OCI-LY7 (cell line): ENCODE results near the gene PLCB2. TPM values are rescaled to one million over a fixed set of nuclear protein-coding genes. Genes with fewer than 3 reads are reported as not detected.

Experiments used
- BruUV-seq: library from RNA; stranded (reverse); fragments of 400-500 nt; replicated peaks from 2 replicates; lab custom pipeline; 2021; lab: Mats Ljungman, UMichigan
- CTCF ChIA-PET: fragments of 300-600 bp; sonication (Branson Sonifier 250); formaldehyde crosslinking; loops from one replicate; lab custom pipeline; 2022; ENCODE audit warnings: antibody characterized with exemption; ENCODE audit not compliant: unreplicated experiment; lab: Charles Lee
- POLR2A ChIA-PET: fragments of 300-600 bp; sonication (Branson Sonifier 250); formaldehyde crosslinking; loops from one replicate; lab custom pipeline; 2022; ENCODE audit warnings: antibody characterized with exemption; lab: Charles Lee
- DNase-seq: peaks from one replicate; pipeline ENCODE4 v3.0.0-alpha.2; 2015; ENCODE audit warnings: low spot score
- H2AFZ ChIP-seq: fragments of 200-600 bp; sonication (generic), shearing (Covaris generic); 2 replicates; pipeline ENCODE4 v1.6.1; 2014; ENCODE audit warnings: mild to moderate bottlenecking, antibody characterized with exemption, low read length, moderate library complexity
- H3K27ac ChIP-seq: fragments of 200-600 bp; sonication (generic); 2 replicates; pipeline ENCODE4 v1.5.1; 2014; ENCODE audit warnings: mixed run types, low read depth, mild to moderate bottlenecking, moderate library complexity, low read length, inconsistent platforms; ENCODE audit not compliant: poor library complexity, severe bottlenecking
- H3K36me3 ChIP-seq: fragments of 200-600 bp; sonication (generic); 2 replicates; pipeline ENCODE4 v1.6.1; 2014; ENCODE audit warnings: mild to moderate bottlenecking, antibody characterized with exemption, low read length, moderate library complexity, mixed read lengths; ENCODE audit not compliant: insufficient read depth
- H3K4me1 ChIP-seq: fragments of 200-600 bp; sonication (generic); 2 replicates; pipeline ENCODE4 v1.5.1; 2014; ENCODE audit warnings: mild to moderate bottlenecking, low read length; ENCODE audit not compliant: insufficient read depth, poor library complexity, severe bottlenecking
- H3K4me2 ChIP-seq: fragments of 200-600 bp; sonication (generic); 2 replicates; pipeline ENCODE4 v1.6.1; 2014; ENCODE audit warnings: mild to moderate bottlenecking, low read length
- H3K4me3 ChIP-seq: fragments of 200-600 bp; sonication (generic); 2 replicates; pipeline ENCODE4 v1.5.1; 2014; ENCODE audit warnings: mild to moderate bottlenecking, low read depth, low read length; ENCODE audit not compliant: poor library complexity, severe bottlenecking
- H3K79me2 ChIP-seq: fragments of 200-600 bp; sonication (generic); 2 replicates; pipeline ENCODE4 v1.6.1; 2016; ENCODE audit warnings: low read depth, mild to moderate bottlenecking, low read length, moderate library complexity, mixed read lengths; ENCODE audit not compliant: insufficient read depth
- H3K9me2 ChIP-seq: fragments of 200-600 bp; sonication (generic); 2 replicates; pipeline ENCODE4 v1.6.1; 2016; ENCODE audit warnings: mild to moderate bottlenecking, low read length, mixed read lengths; ENCODE audit not compliant: insufficient read depth
- H3K9me3 ChIP-seq: fragments of 200-600 bp; sonication (generic); 2 replicates; pipeline ENCODE4 v1.6.1; 2014; ENCODE audit warnings: mild to moderate bottlenecking, mixed run types, low read length, mixed read lengths
- H4K20me1 ChIP-seq: fragments of 200-600 bp; sonication (generic); 2 replicates; pipeline ENCODE4 v1.6.1; 2014; ENCODE audit warnings: mild to moderate bottlenecking, antibody characterized with exemption, low read length, moderate library complexity, mixed read lengths; ENCODE audit not compliant: insufficient read depth
- CTCF ChIP-seq: fragments of 200-600 bp; sonication (generic); conservative IDR thresholded peaks from 2 replicates; pipeline ENCODE4 v1.5.1; 2014; ENCODE audit warnings: mild to moderate bottlenecking, antibody characterized with exemption, low read length, moderate library complexity, mixed read lengths
- EZH2phosphoT487 ChIP-seq: fragments of 200-600 bp; sonication (generic); IDR thresholded peaks from 2 replicates; pipeline ENCODE4 v1.6.1; 2018; ENCODE audit warnings: low read depth, borderline replicate concordance, mild to moderate bottlenecking, mixed run types, antibody characterized with exemption, low read length, moderate library complexity, mixed read lengths
- intact Hi-C: fragments of 100-400 bp; cut with micrococcal nuclease; formaldehyde crosslinking; loops from one replicate; pipeline ENCODE4 v1.10.0; 2022; ENCODE audit not compliant: unreplicated experiment
- total RNA-seq, 2 experiments: library from RNA; depleted of rRNA in 1 of 2; stranded (reverse); fragments of >200 nt in 1 of 2; shearing (Covaris generic) in 1 of 2; gene quantifications; 2 replicates each; pipeline ENCODE4 v1.2.3, GENCODE V29; 2014 to 2022

PLCB2 gene
- total RNA-seq, 2 experiments from 2014 or later = 9.6 TPM; not detected in 1

GRCh38 chr15:40252438-40253166, 55.1 kb downstream of the PLCB2 start:
- H4K20me1 ChIP-seq = no peaks in the 10 kb centered on the region
- DNase-seq = no peak
- no peak overlapping the region for H3K4me3 ChIP-seq
- TF ChIP-seq EZH2phosphoT487 = no peak; the same call in 1 of the 2 replicates
- no peak for TF ChIP-seq CTCF
- H3K9me3 ChIP-seq = no peaks in the 10 kb centered on the region
- H3K36me3 ChIP-seq = no peaks in the 10 kb centered on the region
- CTCF ChIA-PET = no interaction called here
- no peak overlapping the region for H3K27ac ChIP-seq
- intact Hi-C loops = no loop called here
- H3K4me1 ChIP-seq = no peaks in the 10 kb centered on the region
- BruUV-seq = no TSS peak
- no peaks in the 10 kb centered on the region for H3K9me2 ChIP-seq
- no peak overlapping the region for H2AFZ ChIP-seq
- POLR2A ChIA-PET = no interaction called here
- no peak overlapping the region for H3K4me2 ChIP-seq
- no peaks in the 10 kb centered on the region for H3K79me2 ChIP-seq

GRCh38 chr15:40252141-40252437, 55.6 kb downstream of the PLCB2 start:
- H3K79me2 ChIP-seq = no peaks in the 10 kb centered on the region
- H3K4me2 ChIP-seq = no peak overlapping the region
- H3K4me3 ChIP-seq = no peak overlapping the region
- H4K20me1 ChIP-seq = no peaks in the 10 kb centered on the region
- DNase-seq = no peak
- intact Hi-C loops = no loop called here
- CTCF ChIA-PET = no interaction called here
- POLR2A ChIA-PET = no interaction called here
- no peak overlapping the region for H2AFZ ChIP-seq
- no peaks in the 10 kb centered on the region for H3K36me3 ChIP-seq
- no peak overlapping the region for H3K27ac ChIP-seq
- no peaks in the 10 kb centered on the region for H3K9me3 ChIP-seq
- BruUV-seq = no TSS peak
- no peaks in the 10 kb centered on the region for H3K9me2 ChIP-seq
- no peaks in the 10 kb centered on the region for H3K4me1 ChIP-seq
- TF ChIP-seq CTCF (no peak), EZH2phosphoT487 (no peak)

GRCh38 chr15:40251486-40252140, 56.1 kb downstream of the PLCB2 start:
- H3K36me3 ChIP-seq = no peaks in the 10 kb centered on the region
- POLR2A ChIA-PET = no interaction called here
- no peak overlapping the region for H3K4me2 ChIP-seq
- no peak overlapping the region for H3K27ac ChIP-seq
- H2AFZ ChIP-seq = no peak overlapping the region
- DNase-seq = no peak
- H4K20me1 ChIP-seq = no peaks in the 10 kb centered on the region
- H3K9me2 ChIP-seq = no peaks in the 10 kb centered on the region
- BruUV-seq = no TSS peak
- TF ChIP-seq EZH2phosphoT487 (no peak), CTCF (no peak)
- CTCF ChIA-PET = no interaction called here
- H3K4me3 ChIP-seq = no peak overlapping the region
- H3K9me3 ChIP-seq = no peaks in the 10 kb centered on the region
- H3K79me2 ChIP-seq = no peaks in the 10 kb centered on the region
- intact Hi-C loops = no loop called here
- H3K4me1 ChIP-seq = no peaks in the 10 kb centered on the region
